Esophagus (tissue), 2 donors: Measurements from ENCODE around the gene SRSF10. TPM values are rescaled to one million over a fixed set of nuclear protein-coding genes. Genes with fewer than 3 reads are reported as not detected.
"Not testable (repeated sequence)": the region's sequence is repeated elsewhere in the genome, so short reads cannot be mapped to it uniquely, and the experiment has no call there.

Experiments
- H3K27ac ChIP-seq, 2 donors: one replicate each; pipeline ENCODE4 v1.5.1; 2013; ENCODE audit warnings: low read depth in 2 of 2, mild to moderate bottlenecking in 2 of 2, inconsistent platforms in 1 of 2, low read length in 1 of 2, moderate library complexity in 1 of 2
- H3K27me3 ChIP-seq, 2 donors: one replicate each; pipeline ENCODE4 v1.6.1; 2013; ENCODE audit warnings: low read length in 2 of 2, control low read depth in 1 of 2, mild to moderate bottlenecking in 1 of 2; ENCODE audit not compliant: insufficient read depth in 2 of 2, control insufficient read depth in 1 of 2
- H3K36me3 ChIP-seq, 2 donors: one replicate each; pipeline ENCODE4 v1.6.1; 2013; ENCODE audit warnings: low read length in 1 of 2; ENCODE audit not compliant: control insufficient read depth in 2 of 2, insufficient read depth in 2 of 2
- H3K4me1 ChIP-seq, 2 donors: one replicate each; pipeline ENCODE4 v1.6.1; 2013; ENCODE audit warnings: low read length in 1 of 2; ENCODE audit not compliant: control insufficient read depth in 2 of 2, insufficient read depth in 2 of 2
- H3K4me3 ChIP-seq, 2 donors: one replicate each; pipeline ENCODE4 v1.5.1; 2013; ENCODE audit warnings: low read length in 2 of 2, mild to moderate bottlenecking in 2 of 2, low read depth in 1 of 2, moderate library complexity in 1 of 2
- H3K9me3 ChIP-seq, 2 donors: one replicate each; pipeline ENCODE4 v1.6.1; 2013; ENCODE audit warnings: mild to moderate bottlenecking in 2 of 2, low read depth in 1 of 2, low read length in 1 of 2, moderate library complexity in 1 of 2; ENCODE audit not compliant: control insufficient read depth in 2 of 2, insufficient read depth in 1 of 2
- WGBS, 2 donors: extraction: QIAGEN DNeasy Blood & Tissue Kit; methylation state at CpG; one replicate each; pipeline ENCODE4 v1.1.7; 2013; 5-methylcytosine and 5-hydroxymethylcytosine counted together
- polyA plus RNA-seq, 2 donors: library from polyadenylated mRNA; stranded (reverse); fragments of 200-250 nt; gene quantifications; one replicate each; pipeline ENCODE4 v1.2.3, GENCODE V29; 2013
- donor health status: healthy with polysubstance abuse.
- donor health status: Bipolar disorder and iron deficiency.

Gene SRSF10
- polyA plus RNA-seq, 2 donors, result 42.3 to 57.9 TPM

DNA sequence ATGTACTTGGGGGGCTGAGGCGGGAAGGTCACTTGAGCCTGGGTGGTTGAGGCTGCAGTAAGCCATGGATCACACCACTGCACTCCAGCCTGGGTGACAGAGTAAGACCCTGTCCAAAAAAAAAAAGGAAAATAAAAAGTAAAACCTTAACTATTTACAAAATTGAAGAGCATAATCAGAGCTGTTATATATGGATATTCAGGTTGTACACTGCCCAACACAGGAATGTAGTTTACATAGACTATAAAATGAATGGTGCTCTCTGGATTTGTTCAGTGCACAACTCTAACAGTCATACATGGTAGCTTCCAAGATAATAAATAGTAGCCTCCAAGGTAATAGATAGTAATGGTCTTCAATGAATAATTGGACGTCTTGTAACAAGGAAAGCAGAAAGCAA is 22.6 kb upstream of the SRSF10 start:
- Histone ChIP-seq H3K4me1 (no peaks in the 10 kb centered on the region), H3K27me3 (no peaks in the 10 kb centered on the region), H3K36me3 (no peaks in the 10 kb centered on the region), H3K27ac (no peak overlapping the region), H3K4me3 (no peak overlapping the region), H3K9me3 (no peaks in the 10 kb centered on the region)
- 81 to 89% methylated on average over 2 of the region's 2 CpGs for WGBS, 2 donors

DNA sequence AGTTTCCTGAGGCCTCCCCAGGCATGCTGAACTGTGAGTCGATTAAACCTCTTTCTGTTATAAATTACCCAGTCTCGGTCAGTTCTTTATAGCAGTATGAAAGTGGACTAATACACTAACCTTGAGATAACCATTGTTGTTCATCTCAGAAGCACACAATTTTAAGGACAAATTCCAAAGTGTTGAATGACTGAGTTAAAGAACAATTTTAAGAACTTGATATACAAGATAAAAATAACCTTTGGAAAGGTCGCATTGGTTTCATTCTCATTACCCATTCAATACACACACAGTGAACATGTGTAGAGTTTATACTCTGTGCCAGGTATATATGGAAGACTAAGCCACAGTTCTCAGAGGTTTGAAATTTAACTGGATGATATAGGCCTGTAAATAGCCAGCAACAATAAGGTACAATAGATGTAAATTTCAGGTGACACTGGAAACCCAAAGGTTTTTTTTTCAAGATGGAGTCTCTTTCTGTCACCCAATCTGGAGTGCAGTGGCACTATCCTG is 19.1 kb upstream of the SRSF10 start:
- WGBS, 2 donors, result 73 to 79% methylated on average over 3 of the region's 3 CpGs
- H3K4me1 ChIP-seq, result no peaks in the 10 kb centered on the region

DNA sequence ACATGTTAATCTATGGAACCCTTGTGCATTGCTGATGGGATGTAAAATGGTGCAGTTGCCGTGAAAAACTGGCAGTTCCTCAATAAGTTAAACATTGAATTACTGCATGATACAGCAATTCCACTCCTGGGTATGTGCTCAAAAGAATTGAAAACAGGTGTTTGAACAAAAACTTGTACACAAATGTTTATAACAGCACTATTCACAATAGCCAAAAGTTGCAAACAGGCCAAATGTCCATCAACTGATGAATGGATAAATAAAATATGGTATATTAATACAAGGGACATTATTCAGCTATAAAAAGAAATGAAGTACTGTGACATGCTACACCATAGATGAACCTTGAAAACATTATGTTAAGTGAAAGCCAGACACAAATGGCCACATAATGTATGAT is 17.7 kb upstream of the SRSF10 start:
- H3K4me1 ChIP-seq, result no peaks in the 10 kb centered on the region
- no peak overlapping the region for H3K4me3 ChIP-seq
- H3K27me3 ChIP-seq, result no peaks in the 10 kb centered on the region
- no peaks in the 10 kb centered on the region for H3K9me3 ChIP-seq
- 61 to 66% methylated on average over 1 of the region's 1 CpG for WGBS, 2 donors
- H3K27ac ChIP-seq, result no peak overlapping the region
- H3K36me3 ChIP-seq, result no peaks in the 10 kb centered on the region

More for the DNA sequence above, 19.1 kb upstream of the SRSF10 start:
- Histone ChIP-seq H3K36me3 (no peaks in the 10 kb centered on the region), H3K4me3 (no peak overlapping the region), H3K27me3 (no peaks in the 10 kb centered on the region), H3K27ac (no peak overlapping the region), H3K9me3 (no peaks in the 10 kb centered on the region)

DNA sequence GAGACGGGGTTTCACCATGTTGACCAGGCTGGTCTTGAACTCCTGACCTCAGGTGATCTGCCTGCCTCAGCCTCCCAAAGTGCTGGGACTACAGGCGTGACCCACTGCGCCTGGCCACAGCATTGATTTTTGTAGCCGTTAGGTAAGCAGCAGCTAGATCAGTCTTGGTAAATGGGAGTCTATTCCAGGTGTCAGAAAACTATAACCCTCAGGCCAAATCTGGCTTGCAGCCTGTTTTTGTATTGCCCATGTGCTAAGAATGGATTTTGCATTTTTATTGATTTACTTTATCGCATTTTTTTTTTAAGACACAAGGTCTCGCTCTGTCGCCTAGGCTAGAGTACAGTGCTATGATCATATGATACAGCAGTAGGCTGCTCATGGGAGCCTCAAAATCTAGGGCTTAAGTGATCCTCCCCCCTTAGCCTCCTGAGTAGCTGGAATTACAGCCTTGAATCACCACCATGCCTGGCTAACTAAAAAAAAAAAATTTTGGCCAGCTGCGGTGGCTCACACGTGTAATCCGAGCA is 16.6 kb upstream of the SRSF10 start:
- no peaks in the 10 kb centered on the region for H3K4me1 ChIP-seq
- H3K27ac ChIP-seq, result no peak overlapping the region
- H3K27me3 ChIP-seq, result no peaks in the 10 kb centered on the region
- WGBS, 2 donors, result 76 to 90% methylated on average over 10 of the region's 10 CpGs
- no peaks in the 10 kb centered on the region for H3K36me3 ChIP-seq
- H3K9me3 ChIP-seq, result no peaks in the 10 kb centered on the region
- no peak overlapping the region for H3K4me3 ChIP-seq

DNA sequence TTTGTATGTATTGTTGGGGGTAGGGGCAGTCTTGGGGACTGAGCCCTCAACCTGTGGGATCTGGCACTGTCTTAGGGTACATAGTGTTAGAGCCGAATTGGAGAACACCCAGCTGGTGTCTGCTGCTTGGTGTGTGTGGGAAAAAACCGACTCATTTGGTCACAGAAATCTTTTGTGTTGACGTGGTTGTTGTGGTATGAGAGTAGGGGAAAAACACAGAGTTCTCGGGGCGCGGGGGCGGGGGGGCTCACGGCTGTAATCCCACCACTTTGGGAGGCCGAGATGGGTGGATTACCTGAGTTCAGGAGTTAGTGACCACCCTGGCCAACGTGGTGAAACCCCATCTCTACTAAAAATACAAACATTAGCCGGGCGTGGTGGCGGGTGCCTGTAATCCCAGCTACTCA is 15.3 kb upstream of the SRSF10 start:
- Histone ChIP-seq H3K4me3 (no peak overlapping the region), H3K9me3 (no peaks in the 10 kb centered on the region), H3K4me1 (no peaks in the 10 kb centered on the region), H3K36me3 (no peaks in the 10 kb centered on the region), H3K27ac (no peak overlapping the region), H3K27me3 (no peaks in the 10 kb centered on the region)
- whole genome bisulfite sequencing, 2 donors, result 71 to 73% methylated on average over 13 of the region's 13 CpGs

DNA sequence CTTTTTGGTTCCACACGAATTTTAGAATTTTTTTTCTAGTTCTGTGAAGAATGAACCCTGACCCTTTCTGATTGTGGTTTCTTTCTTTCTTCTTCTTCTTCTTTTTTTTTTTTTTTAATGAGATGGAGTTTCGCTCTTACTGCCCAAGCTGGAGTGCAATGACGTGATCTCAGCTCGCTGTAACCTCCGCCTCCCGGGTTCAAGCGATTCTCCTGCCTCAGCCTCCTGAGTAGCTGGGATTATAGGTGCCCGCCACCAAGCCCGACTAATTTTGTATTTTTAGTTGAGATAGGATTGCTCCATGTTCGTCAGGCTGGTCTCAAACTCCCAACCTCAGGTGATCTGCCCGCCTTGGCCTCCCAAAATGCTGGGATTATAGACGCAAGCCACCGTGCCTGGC is 11.9 kb upstream of the SRSF10 start:
- not testable (repeated sequence) for H3K27ac ChIP-seq, H3K27me3 ChIP-seq, H3K36me3 ChIP-seq, H3K9me3 ChIP-seq, H3K4me1 ChIP-seq, H3K4me3 ChIP-seq
- 87 to 89% methylated on average over 13 of the region's 13 CpGs for WGBS, 2 donors

DNA sequence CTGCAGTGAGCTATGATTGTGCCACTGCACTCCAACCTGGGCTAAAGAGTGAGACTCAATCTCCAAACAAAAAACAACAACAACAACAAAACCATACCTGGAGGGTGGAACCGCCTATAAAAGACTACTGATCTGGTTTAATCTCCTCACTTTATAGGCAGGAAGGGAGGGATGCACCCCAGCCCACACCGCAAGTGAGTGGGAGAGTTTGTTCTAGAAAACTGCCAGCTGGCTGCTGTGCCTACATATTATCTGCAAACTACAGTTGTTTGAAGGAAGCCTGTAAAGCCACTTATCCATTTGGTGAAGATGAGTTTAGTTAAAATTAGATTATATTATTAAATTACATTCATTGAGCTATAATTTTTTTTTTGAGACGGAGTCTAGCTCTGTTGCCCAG is 9.1 kb upstream of the SRSF10 start:
- 81 to 82% methylated on average over 3 of the region's 3 CpGs for WGBS, 2 donors
- no peak overlapping the region for H3K27ac ChIP-seq
- no peaks in the 10 kb centered on the region for H3K9me3 ChIP-seq
- no peaks in the 10 kb centered on the region for H3K4me1 ChIP-seq
- H3K36me3 ChIP-seq, result no peaks in the 10 kb centered on the region
- H3K4me3 ChIP-seq, result no peak overlapping the region
- no peaks in the 10 kb centered on the region for H3K27me3 ChIP-seq

DNA sequence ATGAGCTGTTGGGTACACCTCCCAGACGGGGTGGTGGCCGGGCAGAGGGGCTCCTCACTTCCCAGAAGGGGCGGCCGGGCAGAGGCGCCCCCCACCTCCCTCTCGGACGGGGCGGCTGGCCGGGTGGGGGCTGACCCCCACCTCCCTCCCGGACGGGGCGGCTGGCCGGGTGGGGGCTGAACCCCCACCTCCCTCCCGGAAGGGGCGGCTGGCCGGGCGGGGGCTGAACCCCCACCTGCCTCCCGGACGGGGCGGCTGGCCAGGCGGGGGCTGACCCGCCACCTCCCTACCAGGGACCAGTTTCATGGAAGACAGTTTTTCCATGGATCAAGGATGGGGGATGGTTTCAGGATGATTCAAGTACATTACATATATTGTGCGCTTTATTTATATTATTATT is 6.9 kb upstream of the SRSF10 start:
- 96 to 98% methylated on average over 21 to 23 of the region's 23 CpGs for WGBS, 2 donors
- H3K4me1 ChIP-seq, H3K4me3 ChIP-seq, H3K27me3 ChIP-seq, H3K27ac ChIP-seq, H3K9me3 ChIP-seq, H3K36me3 ChIP-seq: not testable (repeated sequence)

DNA sequence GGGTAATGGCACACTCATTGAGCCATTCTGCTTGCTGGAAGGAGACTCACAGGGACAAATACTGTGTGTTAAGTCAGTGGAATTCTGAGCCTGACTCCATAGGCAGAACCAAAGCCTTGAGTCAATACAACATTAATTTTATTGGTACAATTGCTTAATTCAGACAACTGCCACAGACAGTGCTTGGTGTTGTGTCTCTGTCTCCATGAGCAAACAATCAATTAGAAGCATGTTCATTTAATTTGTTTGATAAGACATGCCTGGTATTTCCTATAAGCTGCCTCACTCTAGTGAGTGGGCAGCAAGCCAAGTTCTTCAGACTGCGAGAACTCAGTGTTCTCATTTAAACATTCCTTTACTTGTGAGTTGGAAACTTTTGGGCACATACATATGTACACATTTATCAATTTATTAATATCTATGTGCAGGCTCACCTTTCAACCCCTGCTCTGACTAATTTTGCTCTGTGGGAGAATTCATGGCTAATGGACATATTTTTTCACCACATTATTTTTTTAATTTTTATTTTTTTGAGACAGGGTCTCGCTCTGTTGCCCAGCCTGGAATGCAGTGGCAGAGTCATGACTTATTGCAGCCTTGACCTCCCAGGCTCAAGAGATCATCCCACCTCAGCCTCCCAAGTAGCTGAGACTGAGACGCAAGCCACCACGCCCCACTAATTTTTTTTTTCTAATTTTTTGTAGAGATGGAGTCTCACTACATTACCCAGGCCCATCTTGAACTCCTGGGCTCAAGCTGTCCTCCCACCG is 4.5 kb upstream of the SRSF10 start:
- H3K36me3 ChIP-seq, result no peaks in the 10 kb centered on the region
- 75 to 76% methylated on average over 5 of the region's 5 CpGs for WGBS, 2 donors
- no peak overlapping the region for H3K27ac ChIP-seq

DNA sequence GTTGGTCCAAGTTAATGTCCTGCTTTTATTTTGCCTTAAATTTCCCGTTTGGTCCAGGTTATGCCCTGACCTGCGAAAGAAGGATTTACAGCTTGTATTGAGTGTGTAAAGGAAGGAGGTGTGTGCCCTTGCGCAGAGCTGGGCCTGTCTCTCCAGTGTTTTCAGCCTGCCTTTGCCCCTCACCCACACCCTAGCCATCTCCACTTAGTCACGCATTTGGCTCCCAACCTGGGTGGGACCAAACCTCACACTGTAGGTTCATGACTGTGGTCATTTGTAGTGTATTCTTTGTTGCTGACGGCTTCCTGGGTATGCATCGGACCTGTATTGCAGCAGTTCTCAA is 572 bp upstream of the SRSF10 start:
- WGBS, 2 donors, result 36 to 50% methylated on average over 6 of the region's 6 CpGs
- Histone ChIP-seq H3K9me3 (no peaks in the 10 kb centered on the region), H3K27ac (peak overlapping the region; percentile 68 to 84), H3K4me3 (peak overlapping the region; percentile 93 to 99), H3K36me3 (no peaks in the 10 kb centered on the region), H3K27me3 (no peaks in the 10 kb centered on the region), H3K4me1 (peaks cover 2% of the 10 kb centered on the region in 2 donors)

More for the DNA sequence above, 4.5 kb upstream of the SRSF10 start:
- H3K4me3 ChIP-seq, result no peak overlapping the region
- H3K27me3 ChIP-seq, result no peaks in the 10 kb centered on the region
- H3K4me1 ChIP-seq, result peaks cover 0 to 2% of the 10 kb centered on the region in 2 donors
- H3K9me3 ChIP-seq, result no peaks in the 10 kb centered on the region
